Spleen (tissue), 3 donors: ENCODE measurements around the gene VIL1.

Experiments
- POLR2A ChIP-seq, 3 donors: fragments of 450-650 bp; IDR thresholded peaks; one replicate each; pipeline ENCODE4 v1.5.1; 2017; ENCODE audit warnings: antibody characterized with exemption in 3 of 3, mild to moderate bottlenecking in 1 of 3
- POLR2AphosphoS5 ChIP-seq, 3 donors: sonication (generic); formaldehyde crosslinking; IDR thresholded peaks; one replicate each; pipeline ENCODE4 v1.5.1; 2017; ENCODE audit warnings: antibody characterized with exemption in 3 of 3

DNA sequence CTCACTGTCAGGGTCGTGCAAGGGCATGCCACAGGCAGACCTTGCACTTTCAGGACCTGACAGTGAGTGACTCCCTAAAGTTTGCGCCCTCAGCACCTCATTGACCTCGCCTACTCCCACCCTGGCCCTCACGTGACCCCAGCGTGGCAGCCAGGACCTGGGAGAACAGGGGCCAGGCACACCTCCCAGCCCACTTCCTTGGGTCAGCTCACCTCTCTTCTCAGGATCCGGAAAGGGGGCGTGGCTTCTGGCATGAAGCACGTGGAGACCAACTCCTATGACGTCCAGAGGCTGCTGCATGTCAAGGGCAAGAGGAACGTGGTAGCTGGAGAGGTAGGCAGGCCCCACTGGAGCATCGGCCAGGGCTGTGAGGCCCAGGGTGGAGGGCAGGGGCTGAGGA, 8.8 kb downstream of the VIL1 start:
- TF ChIP-seq POLR2AphosphoS5 (IDR thresholded peaks at IDR 0.05) (no peak), POLR2A (IDR thresholded peaks at IDR 0.05) (no peak)
